Mammary epithelial cell (primary cell): Measurements from ENCODE around the gene JUNB.

Experiments used
- CTCF ChIP-seq, 2 donors: IDR thresholded peaks in 1 of 2; conservative IDR thresholded peaks in 1 of 2; 2 replicates each; pipeline ENCODE4 v1.5.1; 2011 to 2012; ENCODE audit warnings: inconsistent platforms in 2 of 2, low read length in 2 of 2, mild to moderate bottlenecking in 2 of 2, control low read depth in 1 of 2, low read depth in 1 of 2; ENCODE audit not compliant: insufficient read depth in 1 of 2; ENCODE audit errors: extremely low read depth in 1 of 2
- EZH2 ChIP-seq: IDR thresholded peaks from 2 replicates; pipeline ENCODE4 v1.6.1; 2012; ENCODE audit warnings: low read length, inconsistent platforms, borderline replicate concordance

DNA sequence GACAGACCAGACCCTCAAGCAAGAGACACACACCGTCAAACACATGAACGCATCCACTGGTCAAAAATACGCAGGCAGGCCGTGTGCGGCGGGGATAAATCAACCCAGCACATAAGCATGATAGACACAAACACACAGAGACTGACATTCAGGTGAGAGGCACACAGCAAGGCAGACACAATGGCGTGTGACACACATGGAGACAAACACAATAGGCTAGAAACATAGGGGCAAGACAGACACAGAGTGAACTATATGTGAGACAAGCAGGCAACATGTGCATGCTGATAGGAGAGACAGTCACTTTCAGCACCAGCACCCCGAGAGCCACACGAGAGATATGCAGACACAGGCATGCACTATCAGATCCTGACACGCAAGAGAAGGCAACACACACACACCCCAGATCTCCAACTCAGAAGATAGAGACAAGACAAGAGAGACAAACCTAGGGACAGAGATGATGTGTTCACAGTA, 6.9 kb upstream of the JUNB start:
- TF ChIP-seq CTCF (conservative IDR thresholded peaks at IDR 0.05 in 1 of 2, IDR thresholded peaks at IDR 0.05 in 1 of 2; ENCODE audit: extremely low read depth in 1 of 2, insufficient read depth in 1 of 2, low read depth in 1 of 2, low read length in 2 of 2) (no peak), EZH2 (no peak)
